HG03520 (cell line): ENCODE data around the gene NRN1.

ENCODE experiments used
- ATAC-seq: cut with Tn5 transposase; IDR thresholded peaks from one replicate; pipeline ENCODE4 v1.9.1; 2021; ENCODE audit warnings: mild to moderate bottlenecking, moderate library complexity; ENCODE audit not compliant: unreplicated experiment

The NRN1 gene

GRCh38 chr6:6002848-6003620, 3.7 kb downstream of the NRN1 start:
- no peak for ATAC-seq

- ATAC-seq: no peak
These were observed 4.5 kb downstream of the NRN1 start for GRCh38 chr6:6002005-6002847.

GRCh38 chr6:6001443-6001842, 5.3 kb downstream of the NRN1 start:
- ATAC-seq: no peak

- no peak for ATAC-seq
These were observed 6.8 kb downstream of the NRN1 start for GRCh38 chr6:5999688-6000608.

GRCh38 chr6:5998711-5999687, 7.7 kb downstream of the NRN1 start:
- ATAC-seq: no peak

GRCh38 chr6:5998236-5998635, 8.5 kb downstream of the NRN1 start:
- ATAC-seq: no peak

- ATAC-seq: no peak
These were observed 9.2 kb downstream of the NRN1 start for GRCh38 chr6:5997420-5997987.

GRCh38 chr6:5996714-5997419, 9.9 kb downstream of the NRN1 start:
- no peak for ATAC-seq

- no peak for ATAC-seq
These were observed 10.6 kb downstream of the NRN1 start for GRCh38 chr6:5995949-5996713.

- ATAC-seq: no peak
These were observed 11.1 kb downstream of the NRN1 start for GRCh38 chr6:5995658-5995948.

GRCh38 chr6:5994999-5995657, 11.6 kb downstream of the NRN1 start:
- no peak for ATAC-seq

- ATAC-seq: no peak
These were observed 12.3 kb downstream of the NRN1 start for GRCh38 chr6:5994234-5994998.

GRCh38 chr6:5992551-5993225, 14.0 kb downstream of the NRN1 start:
- ATAC-seq: no peak

- ATAC-seq: no peak
These were observed 15.9 kb downstream of the NRN1 start for GRCh38 chr6:5990786-5991185.

- ATAC-seq: no peak
These were observed 17.5 kb downstream of the NRN1 start for GRCh38 chr6:5989141-5989723.

GRCh38 chr6:5986861-5987260, 19.9 kb downstream of the NRN1 start:
- ATAC-seq: no peak
